CMK (cell line): ENCODE measurements around the gene COL23A1.

ENCODE experiments used
- DNase-seq: peaks from one replicate; pipeline ENCODE4 v3.0.0-alpha.2; 2010; ENCODE audit warnings: low read depth

The COL23A1 gene

GRCh38 chr5:178356431-178356872 is 233.7 kb downstream of the COL23A1 start:
- DNase-seq = no peak

GRCh38 chr5:178355671-178356070 is 234.5 kb downstream of the COL23A1 start:
- no peak for DNase-seq

GRCh38 chr5:178353461-178353860 is 236.7 kb downstream of the COL23A1 start:
- no peak for DNase-seq

GRCh38 chr5:178352035-178352349 is 238.2 kb downstream of the COL23A1 start:
- DNase-seq = no peak

- no peak for DNase-seq
Measured at GRCh38 chr5:178351221-178352034, 238.8 kb downstream of the COL23A1 start.

- DNase-seq = no peak
Measured at GRCh38 chr5:178350361-178351220, 239.6 kb downstream of the COL23A1 start.

- DNase-seq = no peak
Measured at GRCh38 chr5:178349625-178350353, 240.4 kb downstream of the COL23A1 start.

GRCh38 chr5:178349075-178349511 is 241.1 kb downstream of the COL23A1 start:
- no peak for DNase-seq

GRCh38 chr5:178348356-178349074 is 241.7 kb downstream of the COL23A1 start:
- DNase-seq = no peak

- no peak for DNase-seq
Measured at GRCh38 chr5:178347956-178348355, 242.2 kb downstream of the COL23A1 start.

GRCh38 chr5:178346607-178347334 is 243.4 kb downstream of the COL23A1 start:
- no peak for DNase-seq

- DNase-seq = no peak
Measured at GRCh38 chr5:178343306-178343705, 246.9 kb downstream of the COL23A1 start.

GRCh38 chr5:178341851-178342140 is 248.4 kb downstream of the COL23A1 start:
- no peak for DNase-seq

GRCh38 chr5:178341091-178341850 is 248.9 kb downstream of the COL23A1 start:
- DNase-seq = no peak

GRCh38 chr5:178340637-178341036 is 249.6 kb downstream of the COL23A1 start:
- DNase-seq = no peak

GRCh38 chr5:178340187-178340586 is 250.0 kb downstream of the COL23A1 start:
- no peak for DNase-seq

GRCh38 chr5:178339272-178339671 is 250.9 kb downstream of the COL23A1 start:
- DNase-seq = no peak

- DNase-seq = no peak
Measured at GRCh38 chr5:178338750-178339144, 251.4 kb downstream of the COL23A1 start.

GRCh38 chr5:178338126-178338749 is 252.0 kb downstream of the COL23A1 start:
- DNase-seq = no peak

- DNase-seq = no peak
Measured at GRCh38 chr5:178337334-178337741, 252.9 kb downstream of the COL23A1 start.
